HL-60 (cell line): Measurements from ENCODE around the gene PRRX2.

Experiments used
- DNase-seq, 2 experiments: peaks; one replicate each; pipeline ENCODE4 v3.0.0-alpha.2; 2010 to 2020; ENCODE audit warnings: low read depth in 1 of 2, low spot score in 1 of 2
- H3K27ac ChIP-seq: fragments of 250-450 bp; sonication (Bioruptor Pico); replicated peaks from 2 replicates; pipeline ENCODE4 v1.5.1; 2020; ENCODE audit warnings: mild to moderate bottlenecking, moderate library complexity
- H3K27me3 ChIP-seq: fragments of 250-450 bp; sonication (Bioruptor Pico); 2 replicates; pipeline ENCODE4 v1.5.1; 2021; ENCODE audit warnings: mild to moderate bottlenecking, moderate library complexity; ENCODE audit not compliant: insufficient read depth, poor library complexity, severe bottlenecking
- H3K4me3 ChIP-seq: replicated peaks from 2 replicates; pipeline ENCODE4 v1.5.1; 2011; ENCODE audit warnings: mild to moderate bottlenecking, control low read depth, low read length; ENCODE audit not compliant: insufficient read depth
- CTCF ChIP-seq: IDR thresholded peaks from one replicate; pipeline ENCODE4 v1.5.1; 2011; ENCODE audit warnings: low read length, control low read depth, inconsistent platforms; ENCODE audit not compliant: insufficient read depth
- GABPA ChIP-seq: IDR thresholded peaks from 2 replicates; pipeline ENCODE4 v1.6.1; 2012; ENCODE audit warnings: low read depth
- POLR2AphosphoS5 ChIP-seq: IDR thresholded peaks from 2 replicates; pipeline ENCODE4 v1.6.1; 2012; ENCODE audit warnings: low read depth
- REST ChIP-seq: IDR thresholded peaks from 2 replicates; pipeline ENCODE4 v1.6.1; 2012; ENCODE audit warnings: low read depth; ENCODE audit not compliant: insufficient replicate concordance
- SPI1 ChIP-seq: IDR thresholded peaks from 2 replicates; pipeline ENCODE4 v1.6.1; 2012; ENCODE audit warnings: low read depth, mild to moderate bottlenecking, borderline replicate concordance

Gene PRRX2

GRCh38 chr9:129732100-129732499, 66.7 kb downstream of the PRRX2 start:
- TF ChIP-seq GABPA, result no peak
- no peak for TF ChIP-seq SPI1
- no peak for TF ChIP-seq POLR2AphosphoS5
- no peak for TF ChIP-seq REST
- TF ChIP-seq CTCF, result no peak
- no peak for DNase-seq
- peaks cover 3% of the 10 kb centered on the region for H3K27me3 ChIP-seq
- H3K27ac ChIP-seq, result no peak overlapping the region
- no peak overlapping the region for H3K4me3 ChIP-seq

GRCh38 chr9:129732946-129733631, 67.6 kb downstream of the PRRX2 start:
- TF ChIP-seq POLR2AphosphoS5 (no peak), GABPA (no peak), CTCF (no peak), SPI1 (no peak), REST (no peak)
- Histone ChIP-seq H3K27me3 (peaks cover 3% of the 10 kb centered on the region), H3K27ac (no peak overlapping the region), H3K4me3 (no peak overlapping the region)
- no peak for DNase-seq

GRCh38 chr9:129733632-129733953, 68.1 kb downstream of the PRRX2 start:
- DNase-seq, result no peak
- no peak for TF ChIP-seq SPI1
- TF ChIP-seq GABPA, result no peak
- TF ChIP-seq CTCF, result no peak
- no peak for TF ChIP-seq POLR2AphosphoS5
- TF ChIP-seq REST, result no peak
- H3K27ac ChIP-seq, result no peak overlapping the region
- H3K4me3 ChIP-seq, result no peak overlapping the region
- peaks cover 3% of the 10 kb centered on the region for H3K27me3 ChIP-seq
